Smooth muscle cell (in vitro differentiated cells): ENCODE measurements around the gene FAM107A. TPM values are rescaled to one million over a fixed set of nuclear protein-coding genes. Genes with fewer than 3 reads are reported as not detected.

Experiments used
- DNase-seq: peaks from one replicate; lab custom pipeline; 2025; ENCODE audit not compliant: unreplicated experiment; lab: John Stamatoyannopoulos, UW
- H2AFZ ChIP-seq: fragments of 200-600 bp; sonication (generic); 2 replicates; pipeline ENCODE4 v1.6.0; 2016; ENCODE audit warnings: antibody characterized with exemption, low read depth, mild to moderate bottlenecking
- H3F3A ChIP-seq: fragments of 200-600 bp; sonication (generic); 2 replicates; pipeline ENCODE4 v1.6.0; 2017; ENCODE audit warnings: antibody characterized with exemption, low read depth
- H3K27ac ChIP-seq: fragments of 200-600 bp; sonication (generic); 2 replicates; pipeline ENCODE4 v1.5.1; 2016; ENCODE audit warnings: low read depth, mild to moderate bottlenecking
- H3K27me3 ChIP-seq: fragments of 200-600 bp; sonication (generic); 2 replicates; pipeline ENCODE4 v1.6.1; 2016; ENCODE audit warnings: low read depth, mild to moderate bottlenecking
- H3K36me3 ChIP-seq: fragments of 200-600 bp; sonication (generic); 2 replicates; pipeline ENCODE4 v1.5.1; 2016; ENCODE audit warnings: low read depth
- H3K4me1 ChIP-seq: fragments of 200-600 bp; sonication (generic); 2 replicates; pipeline ENCODE4 v1.5.1; 2016; ENCODE audit warnings: low read depth
- H3K4me2 ChIP-seq: fragments of 200-600 bp; sonication (generic); 2 replicates; pipeline ENCODE4 v1.6.0; 2016; ENCODE audit warnings: mild to moderate bottlenecking
- H3K4me3 ChIP-seq: fragments of 200-600 bp; sonication (generic); 2 replicates; pipeline ENCODE4 v1.5.1; 2016; ENCODE audit warnings: mild to moderate bottlenecking
- H3K79me2 ChIP-seq: fragments of 200-600 bp; sonication (generic); 2 replicates; pipeline ENCODE4 v1.6.0; 2016; ENCODE audit warnings: low read depth, mild to moderate bottlenecking
- H3K9ac ChIP-seq: fragments of 200-600 bp; sonication (generic); 2 replicates; pipeline ENCODE4 v1.6.0; 2016; ENCODE audit warnings: low read depth
- H3K9me3 ChIP-seq: fragments of 200-600 bp; sonication (generic); replicated peaks from 2 replicates; pipeline ENCODE4 v1.5.1; 2016; ENCODE audit warnings: low read depth
- H4K20me1 ChIP-seq: fragments of 200-600 bp; sonication (generic); 2 replicates; pipeline ENCODE4 v1.6.0; 2016; ENCODE audit warnings: low read depth
- CTCF ChIP-seq: fragments of 200-600 bp; sonication (generic); IDR thresholded peaks from 2 replicates; pipeline ENCODE4 v1.5.1; 2017; ENCODE audit warnings: borderline replicate concordance, mild to moderate bottlenecking, antibody characterized with exemption; ENCODE audit not compliant: insufficient read depth, poor library complexity, severe bottlenecking
- WGBS: methylation state at CpG from one replicate; pipeline ENCODE4 v1.1.7; 2016; ENCODE audit warnings: low lambda C conversion rate; 5-methylcytosine and 5-hydroxymethylcytosine counted together
- polyA plus RNA-seq: library from polyadenylated mRNA; unstranded; fragments of >200 nt; fragmentation: Nextera tagmentation; extraction: Ambion mirVana; gene quantifications from 2 replicates; pipeline ENCODE4 v1.2.1, GENCODE V29; 2016
- total RNA-seq: library from RNA; depleted of rRNA; stranded (reverse); fragments of >200 nt; gene quantifications from 2 replicates; pipeline ENCODE4 v1.2.3, GENCODE V29; 2014

FAM107A gene
- total and polyA plus RNA-seq, 2 experiments from 2014 or later, result not detected

GRCh38 chr3:58518291-58518789 is 58.9 kb downstream of the FAM107A start:
- DNase-seq, result no peak
- Histone ChIP-seq H3K4me1 (peaks cover 31% of the 10 kb centered on the region), H3K27me3 (no peaks in the 10 kb centered on the region), H3K36me3 (no peaks in the 10 kb centered on the region), H3K9ac (no peak overlapping the region), H3K27ac (no peak overlapping the region), H2AFZ (no peak overlapping the region), H3K79me2 (no peaks in the 10 kb centered on the region), H3K4me3 (no peak overlapping the region), H3F3A (no peaks in the 10 kb centered on the region), H3K4me2 (peak overlapping the region; percentile 9), H4K20me1 (no peaks in the 10 kb centered on the region), H3K9me3 (no peaks in the 10 kb centered on the region)
- WGBS, result 26% methylated on average over 3 of the region's 3 CpGs
- no peak for TF ChIP-seq CTCF

GRCh38 chr3:58514405-58514804 is 62.8 kb downstream of the FAM107A start:
- Histone ChIP-seq H3K4me1 (peaks cover 4% of the 10 kb centered on the region), H4K20me1 (no peaks in the 10 kb centered on the region), H3K79me2 (no peaks in the 10 kb centered on the region), H3K27ac (no peak overlapping the region), H3K4me2 (no peak overlapping the region), H3K9me3 (no peaks in the 10 kb centered on the region), H3K27me3 (no peaks in the 10 kb centered on the region), H2AFZ (no peak overlapping the region), H3K9ac (no peak overlapping the region), H3K4me3 (no peak overlapping the region), H3F3A (no peaks in the 10 kb centered on the region), H3K36me3 (no peaks in the 10 kb centered on the region)
- WGBS, result 88% methylated on average over 3 of the region's 3 CpGs
- no peak for TF ChIP-seq CTCF
- DNase-seq, result no peak

Other genes starting within 250 kb of the FAM107A start
- 30.5 and 33.3 TPM in 2 replicates for gene PXK, start 244.5 kb downstream of the FAM107A start, total RNA-seq
- gene PXK, start 244.5 kb downstream of the FAM107A start, polyA plus RNA-seq, result 23.8 and 25.1 TPM in 2 replicates
- 123 and 134 TPM in 2 replicates for gene PDHB, start 143.6 kb downstream of the FAM107A start, total RNA-seq
- 122 and 128 TPM in 2 replicates for gene PDHB, start 143.6 kb downstream of the FAM107A start, polyA plus RNA-seq
- 21.4 and 29.3 TPM in 2 replicates for gene KCTD6, start 85.3 kb downstream of the FAM107A start, total RNA-seq
- gene KCTD6, start 85.3 kb downstream of the FAM107A start, polyA plus RNA-seq, result 18.5 and 20.9 TPM in 2 replicates
- 4.6 and 8.5 TPM in 2 replicates for gene ACOX2, start 40.2 kb downstream of the FAM107A start, total RNA-seq
- gene ACOX2, start 40.2 kb downstream of the FAM107A start, polyA plus RNA-seq, result 7.5 and 13.2 TPM in 2 replicates
- gene FAM3D, start 89.4 kb upstream of the FAM107A start, total RNA-seq, result 0.18 TPM in 1 of 2 replicates, not detected in the other
- 0.33 TPM in 1 of 2 replicates, not detected in the other for gene FAM3D, start 89.4 kb upstream of the FAM107A start, polyA plus RNA-seq